Stimulated activated CD8-positive, alpha-beta memory T cell treated with anti-CD3 and anti-CD28 coated beads, Interleukin-12 subunit alpha, Interleukin-12 subunit beta, amount 100 ng/mL, for 1 hour (primary cell): ENCODE measurements around the gene PLEKHG7.

Source experiments
- DNase-seq: peaks from one replicate; pipeline ENCODE4 v3.0.0-alpha.2; 2020; ENCODE audit warnings: low read depth

The PLEKHG7 gene

DNA sequence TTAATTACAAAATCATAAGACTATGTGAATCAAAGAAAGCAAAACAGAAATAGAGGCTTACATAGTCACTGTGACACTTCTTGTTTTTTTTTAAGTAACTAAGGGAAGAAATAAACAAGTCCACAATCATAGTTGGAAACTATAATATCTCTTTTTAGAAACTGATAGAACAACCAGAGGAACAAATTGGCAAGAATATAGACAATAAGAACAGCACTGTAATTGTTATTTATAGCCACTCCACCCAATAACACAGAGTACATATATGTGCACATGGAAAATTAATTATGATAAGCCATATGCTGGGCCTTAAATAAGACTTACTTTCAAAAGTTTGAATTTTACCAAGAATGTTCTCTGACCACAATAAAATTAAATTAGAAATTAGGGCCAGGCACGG is 101.1 kb downstream of the PLEKHG7 start:
- no peak for DNase-seq

DNA sequence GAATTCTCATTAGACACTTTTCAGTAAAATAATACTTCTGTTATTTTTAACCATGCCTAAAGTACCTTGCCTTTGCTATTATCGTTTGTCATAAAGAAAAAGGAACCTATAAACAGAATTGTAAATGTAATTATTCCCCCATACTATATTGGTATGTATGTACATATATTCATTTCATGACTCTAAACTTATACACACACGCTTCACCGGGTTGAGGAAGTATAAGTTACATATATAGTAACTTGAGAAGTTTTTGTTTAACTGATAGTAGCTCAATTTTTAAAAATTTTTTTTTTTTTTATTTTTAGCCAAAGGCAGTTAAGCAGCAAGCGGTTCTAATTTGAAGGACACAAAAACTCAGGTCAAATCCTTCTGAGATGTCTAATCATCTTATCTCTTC is 107.6 kb downstream of the PLEKHG7 start:
- no peak for DNase-seq

GRCh38 chr12:92814584-92814983 is 111.8 kb downstream of the PLEKHG7 start:
- DNase-seq = no peak

GRCh38 chr12:92821142-92821541 is 118.4 kb downstream of the PLEKHG7 start:
- no peak for DNase-seq
